HepG2 (cell line): ENCODE data around the gene PRDM12. TPM values are rescaled to one million over a fixed set of nuclear protein-coding genes. Genes with fewer than 3 reads are reported as not detected.

Experiments
- ARHGAP35 ChIP-seq: sonication (generic); formaldehyde crosslinking; IDR thresholded peaks from 2 replicates; pipeline ENCODE4 v1.9.0; 2022; ENCODE audit warnings: mild to moderate bottlenecking, inconsistent platforms, moderate library complexity, missing genetic modification reagents, borderline replicate concordance
- ATF7-NPFF ChIP-seq: sonication (generic); formaldehyde crosslinking; IDR thresholded peaks from 2 replicates; pipeline ENCODE4 v1.8.1; 2023; ENCODE audit warnings: mild to moderate bottlenecking, low read depth, missing genetic modification reagents, moderate library complexity
- CENPX ChIP-seq: sonication (generic); formaldehyde crosslinking; IDR thresholded peaks from 2 replicates; pipeline ENCODE4 v1.9.0; 2021; ENCODE audit warnings: mild to moderate bottlenecking, missing genetic modification reagents, moderate library complexity
- CHD2 ChIP-seq: IDR thresholded peaks from 2 replicates; pipeline ENCODE4 v1.6.1; 2011; ENCODE audit warnings: low read depth, low read length, improper control_type of control experiment
- DMAP1 ChIP-seq: IDR thresholded peaks from 2 replicates; pipeline ENCODE4 v1.6.1; 2016
- GABPB1 ChIP-seq: IDR thresholded peaks from 2 replicates; pipeline ENCODE4 v1.6.1; 2016; ENCODE audit warnings: mild to moderate bottlenecking, missing genetic modification reagents, moderate library complexity, missing compliant biosample characterization
- MAFF ChIP-seq: IDR thresholded peaks from 2 replicates; pipeline ENCODE4 v1.6.1; 2011; ENCODE audit warnings: low read depth, low read length, improper control_type of control experiment
- RARA ChIP-seq: IDR thresholded peaks from 2 replicates; pipeline ENCODE4 v1.6.1; 2016; ENCODE audit warnings: missing genetic modification reagents, missing compliant biosample characterization
- RERE ChIP-seq: IDR thresholded peaks from 2 replicates; pipeline ENCODE4 v1.6.1; 2016; ENCODE audit warnings: low read depth, missing genetic modification reagents, missing compliant biosample characterization
- SMC3 ChIP-seq: IDR thresholded peaks from 2 replicates; pipeline ENCODE4 v1.6.1; 2011; ENCODE audit warnings: low read length, improper control_type of control experiment
- SSRP1 ChIP-seq: IDR thresholded peaks from 2 replicates; pipeline ENCODE4 v1.6.1; 2016; ENCODE audit warnings: control low read depth
- STAG1 ChIP-seq: sonication (generic); formaldehyde crosslinking; IDR thresholded peaks from 2 replicates; pipeline ENCODE4 v1.4.0; 2020; ENCODE audit warnings: missing genetic modification reagents
- SYNCRIP ChIP-seq: fragments of 200-400 bp; formaldehyde crosslinking; IDR thresholded peaks from 2 replicates; pipeline ENCODE4 v1.6.1; 2018; ENCODE audit warnings: mild to moderate bottlenecking, low read depth, low read length; ENCODE audit not compliant: insufficient read depth
- TFDP2 ChIP-seq: sonication (generic); formaldehyde crosslinking; IDR thresholded peaks from 2 replicates; pipeline ENCODE4 v1.4.0; 2020; ENCODE audit warnings: missing genetic modification reagents
- USF2 ChIP-seq, 2 experiments: sonication (generic) in 1 of 2; formaldehyde crosslinking in 1 of 2; IDR thresholded peaks; 2 replicates each; pipeline versions ENCODE4 v1.5.1 to v1.6.1; 2011 to 2020; ENCODE audit warnings: borderline replicate concordance in 1 of 2, low read depth in 1 of 2, low read length in 1 of 2, mild to moderate bottlenecking in 1 of 2, missing genetic modification reagents in 1 of 2, moderate library complexity in 1 of 2
- ZBTB10 ChIP-seq: sonication (generic); formaldehyde crosslinking; IDR thresholded peaks from 2 replicates; pipeline ENCODE4 v1.4.0; 2020; ENCODE audit warnings: missing genetic modification reagents, borderline replicate concordance
- ZNF724P ChIP-seq: sonication (generic); formaldehyde crosslinking; IDR thresholded peaks from 2 replicates; pipeline ENCODE4 v1.8.0; 2022; ENCODE audit warnings: missing genetic modification reagents, borderline replicate concordance
- ZNF737 ChIP-seq: sonication (generic); formaldehyde crosslinking; IDR thresholded peaks from 2 replicates; pipeline ENCODE4 v1.5.0; 2020; ENCODE audit warnings: missing genetic modification reagents, mild to moderate bottlenecking, borderline replicate concordance
- ZNF781 ChIP-seq: sonication (generic); formaldehyde crosslinking; IDR thresholded peaks from 2 replicates; pipeline ENCODE4 v1.5.1; 2020; ENCODE audit warnings: borderline replicate concordance, mild to moderate bottlenecking, missing genetic modification reagents; ENCODE audit errors: not compliant biosample characterization
- polyA plus RNA-seq, 8 experiments: library from polyadenylated mRNA; depleted of rRNA in 3 of 8; stranded (reverse) in 7 of 8; unstranded in 1 of 8; fragments of >200 nt; fragmentation: Illumina TruSeq in 4 of 8; extraction: Trizol in 4 of 8; gene quantifications; 2 replicates each; pipeline versions ENCODE4 v1.2.1 to v1.2.3, GENCODE V29; 2011 to 2016; ENCODE audit warnings: low read depth in 4 of 8, missing spikeins in 1 of 8, mixed read lengths in 1 of 8; ENCODE audit not compliant: insufficient read depth in 1 of 8
- total RNA-seq, 5 experiments: library from RNA; depleted of rRNA; stranded (reverse); fragments of >200 nt; fragmentation: Illumina TruSeq; extraction: Trizol; gene quantifications; 2 replicates each; pipeline ENCODE4 v1.2.3, GENCODE V29; 2016; ENCODE audit warnings: low read depth in 1 of 5

Gene PRDM12
- total and polyA plus RNA-seq, 2 of the 13 experiments (the other 11 are each of a cell fraction or from before 2014, with no cell fraction given), result 0.04 to 0.07 TPM

GRCh38 chr9:130624154-130624553 is 40.2 kb upstream of the PRDM12 start (continued):
- peak; percentile 44; the same call in 1 of the 2 replicates for TF ChIP-seq STAG1 (CRISPR knock-in tag)
- TF ChIP-seq ZNF737 (CRISPR knock-in tag), result no peak
- no peak for TF ChIP-seq ZBTB10 (CRISPR knock-in tag)
- no peak for TF ChIP-seq GABPB1 (CRISPR knock-in tag)
- no peak for TF ChIP-seq ZNF781 (CRISPR knock-in tag)
- peak; percentile 33; the same call in 1 of the 2 replicates for TF ChIP-seq SMC3
- TF ChIP-seq ARHGAP35 (CRISPR knock-in tag), result no peak
- no peak for TF ChIP-seq DMAP1 (CRISPR knock-in tag)
- TF ChIP-seq SYNCRIP, result no peak
- TF ChIP-seq SSRP1, result no peak
- no peak for TF ChIP-seq ATF7-NPFF (CRISPR knock-in tag)
- no peak for TF ChIP-seq ZNF724P (CRISPR knock-in tag)
- TF ChIP-seq CENPX (CRISPR knock-in tag), result no peak
- TF ChIP-seq USF2 (IDR thresholded peaks at IDR 0.05; ENCODE audit: low read depth, low read length), result no peak
- no peak; the same call in 1 of the 2 replicates for TF ChIP-seq USF2 (CRISPR knock-in tag; IDR thresholded peaks at IDR 0.05; ENCODE audit: borderline replicate concordance)
- peak; percentile 69 for TF ChIP-seq MAFF
- no peak for TF ChIP-seq CHD2
- TF ChIP-seq RERE, result no peak
- no peak for TF ChIP-seq TFDP2 (CRISPR knock-in tag)
- no peak for TF ChIP-seq RARA (CRISPR knock-in tag)
